Esophagus squamous epithelium (tissue), 5 donors: Measurements from ENCODE around the gene ARHGEF17. TPM values are rescaled to one million over a fixed set of nuclear protein-coding genes. Genes with fewer than 3 reads are reported as not detected.

Source experiments
- DNase-seq: peaks from one replicate; lab custom pipeline; 2025; lab: John Stamatoyannopoulos, UW
- H3K27ac ChIP-seq, 4 donors: fragments of 200-600 bp; sonication (generic); one replicate each; pipeline ENCODE4 v1.5.1; 2016 to 2019; ENCODE audit warnings: mild to moderate bottlenecking in 1 of 4
- H3K27me3 ChIP-seq, 4 donors: fragments of 200-600 bp; sonication (generic); 1 replicate in 3 of 4; 2 replicates in 1 of 4; pipeline versions ENCODE4 v1.5.1 to v1.6.0; 2017 to 2021; ENCODE audit warnings: antibody characterized with exemption in 1 of 4
- H3K36me3 ChIP-seq, 3 donors: fragments of 200-600 bp; sonication (generic); one replicate each; pipeline ENCODE4 v1.5.1; 2016 to 2019
- H3K4me1 ChIP-seq, 3 donors: fragments of 200-600 bp; sonication (generic); one replicate each; pipeline ENCODE4 v1.5.1; 2017 to 2019
- H3K4me3 ChIP-seq, 4 donors: fragments of 200-600 bp; sonication (generic); 1 replicate in 3 of 4; 2 replicates in 1 of 4; pipeline ENCODE4 v1.5.1; 2016 to 2019; ENCODE audit warnings: mild to moderate bottlenecking in 2 of 4, moderate library complexity in 1 of 4
- H3K9me3 ChIP-seq, 3 donors: fragments of 200-600 bp; sonication (generic); one replicate each; pipeline ENCODE4 v1.5.1; 2016 to 2019
- POLR2A ChIP-seq, 4 donors: fragments of 450-650 bp; IDR thresholded peaks; one replicate each; pipeline ENCODE4 v1.6.1; 2017; ENCODE audit warnings: antibody characterized with exemption in 4 of 4, mild to moderate bottlenecking in 4 of 4, moderate library complexity in 3 of 4
- WGBS, 2 donors: methylation state at CpG; one replicate each; pipeline ENCODE4 v1.1.5; 2018; 5-methylcytosine and 5-hydroxymethylcytosine counted together
- intact Hi-C: fragments of 100-400 bp; cut with DNase I; formaldehyde crosslinking; loops from one replicate; pipeline ENCODE4 v1.15.0; 2022
- total RNA-seq, 4 donors: library from RNA; depleted of rRNA; stranded (reverse); fragments of >200 nt; gene quantifications; one replicate each; pipeline ENCODE4 v1.1.0, GENCODE V29; 2016
- TF ChIP-seq, protein P1 (sequence below), 6 experiments: fragments of 450-650 bp in 4 of 6; fragments of 200-600 bp in 2 of 6; sonication (generic) in 2 of 6; IDR thresholded peaks; one replicate each; pipeline ENCODE4 v1.5.1; 2016 to 2019; ENCODE audit warnings: antibody characterized with exemption in 6 of 6, mild to moderate bottlenecking in 4 of 6, moderate library complexity in 4 of 6
- donor health status: DM: yes; HTN: yes; CAD: no.

The ARHGEF17 gene
- total RNA-seq, 4 donors from 2014 or later, result 3.2 to 23.1 (median 5.4) TPM

- Histone ChIP-seq H3K4me3 (no peak overlapping the region), H3K27me3 (no peaks in the 10 kb centered on the region), H3K9me3 (no peaks in the 10 kb centered on the region), H3K36me3 (peaks cover 0 to 78% (median 0%) of the 10 kb centered on the region in 3 donors), H3K27ac (no peak overlapping the region), H3K4me1 (peaks cover 0 to 23% (median 0%) of the 10 kb centered on the region in 3 donors)
- WGBS, 2 donors, result 80 to 100% methylated on average over 1 of the region's 9 CpGs
- DNase-seq, result no peak
- no peak for TF ChIP-seq POLR2A (IDR thresholded peaks at IDR 0.05)
- TF ChIP-seq, protein P1, sequence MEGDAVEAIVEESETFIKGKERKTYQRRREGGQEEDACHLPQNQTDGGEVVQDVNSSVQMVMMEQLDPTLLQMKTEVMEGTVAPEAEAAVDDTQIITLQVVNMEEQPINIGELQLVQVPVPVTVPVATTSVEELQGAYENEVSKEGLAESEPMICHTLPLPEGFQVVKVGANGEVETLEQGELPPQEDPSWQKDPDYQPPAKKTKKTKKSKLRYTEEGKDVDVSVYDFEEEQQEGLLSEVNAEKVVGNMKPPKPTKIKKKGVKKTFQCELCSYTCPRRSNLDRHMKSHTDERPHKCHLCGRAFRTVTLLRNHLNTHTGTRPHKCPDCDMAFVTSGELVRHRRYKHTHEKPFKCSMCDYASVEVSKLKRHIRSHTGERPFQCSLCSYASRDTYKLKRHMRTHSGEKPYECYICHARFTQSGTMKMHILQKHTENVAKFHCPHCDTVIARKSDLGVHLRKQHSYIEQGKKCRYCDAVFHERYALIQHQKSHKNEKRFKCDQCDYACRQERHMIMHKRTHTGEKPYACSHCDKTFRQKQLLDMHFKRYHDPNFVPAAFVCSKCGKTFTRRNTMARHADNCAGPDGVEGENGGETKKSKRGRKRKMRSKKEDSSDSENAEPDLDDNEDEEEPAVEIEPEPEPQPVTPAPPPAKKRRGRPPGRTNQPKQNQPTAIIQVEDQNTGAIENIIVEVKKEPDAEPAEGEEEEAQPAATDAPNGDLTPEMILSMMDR (IDR thresholded peaks at IDR 0.05), result no peak
- intact Hi-C loops, result no loop called here
Observed at GRCh38 chr11:73363147-73363546, 55.1 kb downstream of the ARHGEF17 start.

GRCh38 chr11:73365352-73366264 lies 57.5 kb downstream of the ARHGEF17 start:
- TF ChIP-seq POLR2A (IDR thresholded peaks at IDR 0.05), result no peak
- TF ChIP-seq, protein P1 (IDR thresholded peaks at IDR 0.05), result no peak
- intact Hi-C loops, result no loop called here
- Histone ChIP-seq H3K9me3 (no peaks in the 10 kb centered on the region), H3K27me3 (no peaks in the 10 kb centered on the region), H3K4me3 (no peak overlapping the region), H3K27ac (no peak overlapping the region), H3K36me3 (peaks cover 0 to 66% (median 0%) of the 10 kb centered on the region in 3 donors), H3K4me1 (peaks cover 0 to 10% (median 0%) of the 10 kb centered on the region in 3 donors)
- no peak for DNase-seq
- WGBS, 2 donors, result 84 to 89% methylated on average over 8 to 16 of the region's 24 CpGs

- Histone ChIP-seq H3K36me3 (peaks cover 0 to 60% (median 0%) of the 10 kb centered on the region in 3 donors), H3K27me3 (no peaks in the 10 kb centered on the region), H3K4me3 (no peak overlapping the region), H3K4me1 (peaks cover 0 to 10% (median 0%) of the 10 kb centered on the region in 3 donors), H3K27ac (no peak overlapping the region), H3K9me3 (no peaks in the 10 kb centered on the region)
- 70 to 79% methylated on average over 4 of the region's 4 CpGs for WGBS, 2 donors
- no peak for DNase-seq
- TF ChIP-seq, protein P1 (IDR thresholded peaks at IDR 0.05), result no peak
- TF ChIP-seq POLR2A (IDR thresholded peaks at IDR 0.05), result no peak
- intact Hi-C loops, result no loop called here
Observed at GRCh38 chr11:73366265-73366610, 58.2 kb downstream of the ARHGEF17 start.

- peaks cover 0 to 10% (median 0%) of the 10 kb centered on the region in 3 donors for H3K4me1 ChIP-seq
- H3K27ac ChIP-seq, result no peak overlapping the region
- intact Hi-C loops, result no loop called here
- no peak for TF ChIP-seq POLR2A (IDR thresholded peaks at IDR 0.05)
- TF ChIP-seq, protein P1 (IDR thresholded peaks at IDR 0.05), result no peak
- no peak overlapping the region for H3K4me3 ChIP-seq
- no peaks in the 10 kb centered on the region for H3K9me3 ChIP-seq
- peaks cover 0 to 53% (median 0%) of the 10 kb centered on the region in 3 donors for H3K36me3 ChIP-seq
- 63 to 83% methylated on average over 6 of the region's 6 CpGs for WGBS, 2 donors
- DNase-seq, result no peak
- H3K27me3 ChIP-seq, result no peaks in the 10 kb centered on the region
Observed at GRCh38 chr11:73366953-73367352, 58.9 kb downstream of the ARHGEF17 start.

DNA sequence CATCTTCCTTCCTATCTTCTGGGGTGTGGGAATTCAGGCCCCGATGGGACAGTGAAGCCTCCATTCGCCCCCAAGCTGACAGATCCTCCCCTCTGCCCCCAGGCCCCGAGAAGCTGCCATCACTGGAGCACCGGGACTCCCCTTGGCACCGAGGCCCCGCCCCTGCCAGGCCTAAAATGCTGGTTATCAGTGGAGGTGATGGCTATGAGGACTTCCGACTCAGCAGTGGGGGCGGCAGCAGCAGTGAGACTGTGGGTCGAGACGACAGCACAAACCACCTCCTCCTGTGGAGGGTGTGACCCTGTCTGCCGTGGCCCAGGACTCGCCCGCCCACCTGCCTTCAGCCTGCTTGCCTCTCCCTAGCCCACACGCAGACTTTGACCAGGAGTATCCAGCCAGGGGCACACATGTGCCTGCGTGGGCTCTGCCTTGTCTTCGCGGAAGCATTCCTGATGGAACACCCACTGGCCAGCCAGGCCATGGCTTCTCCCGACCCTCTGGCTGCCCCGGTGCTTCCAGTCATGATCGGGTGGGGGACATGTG lies 59.5 kb downstream of the ARHGEF17 start:
- Histone ChIP-seq H3K4me3 (no peak overlapping the region), H3K4me1 (peaks cover 0 to 10% (median 0%) of the 10 kb centered on the region in 3 donors), H3K27me3 (no peaks in the 10 kb centered on the region), H3K27ac (no peak overlapping the region), H3K36me3 (peaks cover 0 to 47% (median 0%) of the 10 kb centered on the region in 3 donors), H3K9me3 (no peaks in the 10 kb centered on the region)
- 80 to 100% methylated on average over 1 to 9 of the region's 20 CpGs for WGBS, 2 donors
- TF ChIP-seq, protein P1 (IDR thresholded peaks at IDR 0.05), result no peak
- TF ChIP-seq POLR2A (IDR thresholded peaks at IDR 0.05), result no peak
- no peak for DNase-seq
- intact Hi-C loops, result no loop called here
